AG04450 (cell line): ENCODE measurements around the gene LRP8. TPM values are rescaled to one million over a fixed set of nuclear protein-coding genes. Genes with fewer than 3 reads are reported as not detected.

Source experiments
- CTCF ChIA-PET: fragments of 300-600, 350-600 bp; formaldehyde crosslinking; extraction: SDS; loops from one replicate; lab custom pipeline; 2022; ENCODE audit warnings: antibody characterized with exemption, inconsistent platforms; lab: Charles Lee
- POLR2A ChIA-PET: fragments of 350-600 bp; formaldehyde crosslinking; extraction: SDS; loops from one replicate; lab custom pipeline; 2021; ENCODE audit warnings: antibody characterized with exemption, inconsistent platforms; lab: Yijun Ruan, JAX
- DNase-seq: peaks from one replicate; pipeline ENCODE4 v3.0.0-alpha.2; 2011; ENCODE audit warnings: low read depth, low spot score
- H3K27ac ChIP-seq: one replicate; pipeline ENCODE4 v1.5.1; 2012; ENCODE audit warnings: low read depth, low read length, control low read depth
- H3K27me3 ChIP-seq: one replicate; pipeline ENCODE4 v1.6.0; 2012; ENCODE audit warnings: low read length; ENCODE audit not compliant: control insufficient read depth, insufficient read depth
- H3K4me3 ChIP-seq: 2 replicates; pipeline ENCODE4 v1.5.1; 2011; ENCODE audit warnings: mild to moderate bottlenecking, low read depth, low read length, control low read depth
- H3K9me3 ChIP-seq: 2 replicates; pipeline ENCODE4 v1.5.1; 2012; ENCODE audit warnings: low read length; ENCODE audit not compliant: control insufficient read depth, insufficient read depth
- polyA plus RNA-seq: library from polyadenylated mRNA; depleted of rRNA; stranded (reverse); fragments of >200 nt; gene quantifications from 2 replicates; pipeline ENCODE4 v1.2.3, GENCODE V29; 2011
- TF ChIP-seq, protein P1 (sequence below): IDR thresholded peaks from 2 replicates; pipeline ENCODE4 v1.5.1; 2011; ENCODE audit warnings: low read depth, low read length, control low read depth, inconsistent platforms

LRP8 gene
- polyA plus RNA-seq, 1 experiment, result 5.0 TPM

DNA sequence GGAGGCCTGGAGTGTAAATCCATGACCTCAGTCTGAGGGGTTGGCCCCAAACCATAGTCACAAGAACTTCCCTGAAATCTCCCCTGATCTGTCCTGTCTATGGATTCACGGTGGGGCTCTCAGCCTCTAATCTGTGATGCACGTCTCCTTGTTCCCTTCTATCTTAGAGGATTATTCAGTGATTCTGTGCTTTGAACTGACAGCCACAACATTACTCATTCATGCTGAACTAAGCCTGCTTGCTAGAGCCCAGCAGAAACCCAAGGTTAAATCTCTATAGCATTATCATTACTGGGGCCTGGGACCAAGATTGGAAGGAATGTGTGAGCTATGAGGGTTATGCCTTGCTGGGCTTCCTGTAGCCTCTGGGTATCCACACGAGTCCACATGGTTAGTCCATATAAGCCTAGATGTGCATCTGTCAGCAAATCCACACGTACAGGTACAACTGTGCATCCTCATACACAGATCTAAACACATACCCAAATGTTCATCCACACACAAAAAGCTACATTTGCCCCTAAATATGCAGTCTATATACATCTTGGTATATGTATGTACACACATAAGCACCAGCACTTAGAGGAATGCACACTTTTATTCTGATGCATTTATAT lies 67.1 kb downstream of the LRP8 start:
- no peak overlapping the region for H3K4me3 ChIP-seq
- POLR2A ChIA-PET, result no interaction called here
- no peaks in the 10 kb centered on the region for H3K27me3 ChIP-seq
- H3K27ac ChIP-seq, result no peak overlapping the region
- TF ChIP-seq, protein P1, sequence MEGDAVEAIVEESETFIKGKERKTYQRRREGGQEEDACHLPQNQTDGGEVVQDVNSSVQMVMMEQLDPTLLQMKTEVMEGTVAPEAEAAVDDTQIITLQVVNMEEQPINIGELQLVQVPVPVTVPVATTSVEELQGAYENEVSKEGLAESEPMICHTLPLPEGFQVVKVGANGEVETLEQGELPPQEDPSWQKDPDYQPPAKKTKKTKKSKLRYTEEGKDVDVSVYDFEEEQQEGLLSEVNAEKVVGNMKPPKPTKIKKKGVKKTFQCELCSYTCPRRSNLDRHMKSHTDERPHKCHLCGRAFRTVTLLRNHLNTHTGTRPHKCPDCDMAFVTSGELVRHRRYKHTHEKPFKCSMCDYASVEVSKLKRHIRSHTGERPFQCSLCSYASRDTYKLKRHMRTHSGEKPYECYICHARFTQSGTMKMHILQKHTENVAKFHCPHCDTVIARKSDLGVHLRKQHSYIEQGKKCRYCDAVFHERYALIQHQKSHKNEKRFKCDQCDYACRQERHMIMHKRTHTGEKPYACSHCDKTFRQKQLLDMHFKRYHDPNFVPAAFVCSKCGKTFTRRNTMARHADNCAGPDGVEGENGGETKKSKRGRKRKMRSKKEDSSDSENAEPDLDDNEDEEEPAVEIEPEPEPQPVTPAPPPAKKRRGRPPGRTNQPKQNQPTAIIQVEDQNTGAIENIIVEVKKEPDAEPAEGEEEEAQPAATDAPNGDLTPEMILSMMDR, result no peak
- DNase-seq, result no peak
- no peaks in the 10 kb centered on the region for H3K9me3 ChIP-seq
- CTCF ChIA-PET, result no interaction called here

DNA sequence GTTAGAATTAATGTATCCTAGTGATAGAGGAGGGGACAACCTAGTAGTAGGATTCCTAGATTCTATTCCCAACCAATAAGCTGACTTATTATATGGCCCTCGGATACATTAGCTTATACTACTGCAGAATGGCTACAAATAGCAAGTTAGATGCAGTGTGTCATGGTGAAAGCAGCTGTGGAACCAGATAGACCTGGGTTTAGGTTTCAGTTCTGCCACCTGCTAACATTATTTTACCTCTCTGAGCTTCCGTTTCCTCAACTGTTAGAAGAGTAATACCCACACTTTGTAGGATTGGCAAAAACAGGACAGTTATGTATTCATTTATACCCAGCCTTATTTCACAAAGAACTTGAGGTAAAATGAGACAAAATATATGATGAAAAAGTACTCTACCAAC lies 67.9 kb downstream of the LRP8 start:
- H3K27me3 ChIP-seq, result no peaks in the 10 kb centered on the region
- H3K9me3 ChIP-seq, result no peaks in the 10 kb centered on the region
- ChIA-PET CTCF (no interaction called here), POLR2A (no interaction called here)
- H3K4me3 ChIP-seq, result no peak overlapping the region
- H3K27ac ChIP-seq, result no peak overlapping the region
- TF ChIP-seq, protein P1, result no peak
- no peak for DNase-seq

DNA sequence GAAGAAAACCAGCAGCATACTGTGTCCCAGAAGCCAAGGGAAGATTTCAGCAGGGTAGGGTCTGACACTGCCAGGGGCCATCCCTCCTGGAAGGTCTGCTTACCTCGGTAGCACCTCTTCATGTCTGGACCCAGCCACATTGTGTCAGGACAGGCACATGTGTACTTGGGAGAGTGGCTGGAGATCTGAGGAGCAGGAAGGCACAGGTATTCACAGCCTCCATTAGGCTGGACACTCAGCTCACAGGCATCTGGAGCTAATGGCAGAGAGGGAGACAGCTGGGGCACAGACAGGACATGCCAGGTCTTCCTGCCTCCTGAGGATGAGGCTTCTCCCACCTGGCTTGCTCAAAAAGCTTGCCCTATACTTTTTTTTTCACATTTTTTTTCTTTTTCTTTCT lies 69.7 kb downstream of the LRP8 start:
- CTCF ChIA-PET, result no interaction called here
- TF ChIP-seq, protein P1, result no peak

DNA sequence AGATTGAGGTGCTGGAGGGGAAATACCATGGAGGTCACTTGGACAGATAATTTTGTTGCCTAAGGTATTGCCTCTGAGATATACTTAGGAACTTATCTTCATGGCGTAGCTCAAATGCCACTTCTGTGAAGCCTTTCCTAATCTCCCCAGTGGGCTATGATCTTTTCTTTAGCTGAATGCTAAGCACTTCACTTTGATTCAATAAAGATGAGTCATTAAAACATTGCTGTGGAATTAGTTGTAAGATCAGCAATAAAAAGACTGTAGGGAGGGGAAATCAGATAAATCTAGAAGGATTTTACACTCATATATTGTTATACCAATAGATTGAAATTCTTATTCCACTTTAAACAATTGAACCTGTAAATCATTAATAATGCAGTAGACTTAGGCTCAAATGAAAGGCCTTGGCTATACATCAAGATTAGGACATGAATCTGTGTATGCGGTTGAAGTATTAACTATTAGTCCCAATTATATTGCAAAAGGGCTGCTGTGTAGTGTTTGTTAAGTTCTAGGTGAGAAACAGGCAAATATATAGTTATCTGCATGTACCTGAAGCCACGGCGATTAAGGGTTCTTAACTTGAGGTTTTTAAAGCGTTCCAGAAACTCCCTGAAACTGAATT lies 70.3 kb downstream of the LRP8 start:
- Histone ChIP-seq H3K27ac (no peak overlapping the region), H3K27me3 (no peaks in the 10 kb centered on the region), H3K9me3 (no peaks in the 10 kb centered on the region), H3K4me3 (no peak overlapping the region)
- DNase-seq, result no peak
- TF ChIP-seq, protein P1, result no peak
- CTCF ChIA-PET, result interaction anchor here (0.8 to 1.2 kb wide), 2 partner anchors 21 to 136 kb away, joined by 3 to 4 read pairs; no protein-coding TSS in a partner anchor
- POLR2A ChIA-PET, result no interaction called here

More for the DNA sequence above, 69.7 kb downstream of the LRP8 start:
- no peak for DNase-seq
- Histone ChIP-seq H3K9me3 (no peaks in the 10 kb centered on the region), H3K27me3 (no peaks in the 10 kb centered on the region), H3K4me3 (no peak overlapping the region), H3K27ac (no peak overlapping the region)
- POLR2A ChIA-PET, result no interaction called here
